Measurements from ENCODE around the gene NR0B2.
"Not testable (repeated sequence)": the region's sequence is repeated elsewhere in the genome, so short reads cannot be mapped to it uniquely, and the experiment has no call there.

The NR0B2 gene

GRCh38 chr1:26889551-26890466 is 24.0 kb downstream of the NR0B2 start, which contains the start of gene GPN2:
GPN2 (minus strand) TSS chr1:26890283; CDS start chr1:26890096, 187 bp downstream.
- DNase-seq, result peak; percentile 84

GRCh38 chr1:26888231-26888630 is 25.5 kb downstream of the NR0B2 start:
- DNase-seq, result no peak
- no peak for ATAC-seq

More at GRCh38 chr1:26889551-26890466, 24.0 kb downstream of the NR0B2 start, which contains the start of gene GPN2:
- ATAC-seq, result peak; percentile 97

- ATAC-seq (no peak), DNase-seq (no peak)
Observed at GRCh38 chr1:26887125-26887524, 26.6 kb downstream of the NR0B2 start.

GRCh38 chr1:26882696-26883463 is 30.9 kb downstream of the NR0B2 start:
- ATAC-seq (no peak), DNase-seq (no peak)

GRCh38 chr1:26881611-26882010 is 32.2 kb downstream of the NR0B2 start:
- DNase-seq, ATAC-seq: not testable (repeated sequence)

- ATAC-seq (no peak), DNase-seq (no peak)
Observed at GRCh38 chr1:26879793-26880192, 34.0 kb downstream of the NR0B2 start.

GRCh38 chr1:26877326-26877725 is 36.4 kb downstream of the NR0B2 start:
- no peak for DNase-seq
- ATAC-seq, result no peak

- DNase-seq (no peak), ATAC-seq (no peak)
Observed at GRCh38 chr1:26874896-26875295, 38.9 kb downstream of the NR0B2 start.

GRCh38 chr1:26873097-26873496 is 40.7 kb downstream of the NR0B2 start:
- DNase-seq, ATAC-seq: not testable (repeated sequence)

- peak; percentile 96 for DNase-seq
- peak; percentile 97 for ATAC-seq
Observed at GRCh38 chr1:26864610-26865480, 48.9 kb downstream of the NR0B2 start.

- no peak for ATAC-seq
- DNase-seq, result no peak
Observed at GRCh38 chr1:26863685-26864077, 50.1 kb downstream of the NR0B2 start.

- ATAC-seq (no peak), DNase-seq (peak; percentile 75)
Observed at GRCh38 chr1:26862781-26863684, 50.7 kb downstream of the NR0B2 start, which contains the start of gene SFN. SFN (plus strand) TSS chr1:26863149; CDS start chr1:26863213, 64 bp downstream.

- DNase-seq (no peak), ATAC-seq (no peak)
Observed at GRCh38 chr1:26861889-26862378, 51.8 kb downstream of the NR0B2 start.

All from stimulated activated naive CD8-positive, alpha-beta T cell treated with anti-CD3 and anti-CD28 coated beads, Interleukin-15, Interleukin-2, amounts not matched to agents 100 U/mL and 50 U/mL, for 24 hours (primary cell).